Adipose tissue (tissue), 3 donors: ENCODE measurements around the gene ZG16. TPM values are rescaled to one million over a fixed set of nuclear protein-coding genes. Genes with fewer than 3 reads are reported as not detected.

ENCODE experiments used
- polyA plus RNA-seq, 3 donors: library from polyadenylated mRNA; stranded (reverse); fragments of 200-250 nt; gene quantifications; one replicate each; pipeline ENCODE4 v1.2.3, GENCODE V29; 2013
- donor health status: healthy with polysubstance abuse.
- donor health status: Bipolar disorder and iron deficiency.
- donor health status: healthy.

Gene ZG16
- polyA plus RNA-seq, 3 donors: 0.22 to 0.97 (median 0.23) TPM

Other genes with a start within 250 kb of the ZG16 start
- 1 to 10 TPM in 1 of 3 donors, under 1 TPM in 2; 0.34 to 1.4 (median 0.59) TPM for gene SPN, start 115.0 kb upstream of the ZG16 start, polyA plus RNA-seq
- gene QPRT, start 99.1 kb upstream of the ZG16 start, polyA plus RNA-seq: 10 to 100 TPM in 2 of 3 donors, 1 to 10 TPM in 1; 3.2 to 18.8 (median 11.4) TPM
- 1 to 10 TPM in 2 of 3 donors, under 1 TPM in 1; 0.37 to 2.1 (median 1.6) TPM for gene C16orf54, start 32.3 kb upstream of the ZG16 start, polyA plus RNA-seq
- 10 to 100 TPM; 19.7 to 32.1 (median 29.8) TPM for gene KIF22, start 12.5 kb downstream of the ZG16 start, polyA plus RNA-seq
- gene MAZ, start 28.3 kb downstream of the ZG16 start, polyA plus RNA-seq: 100 to 1,000 TPM in 1 of 3 donors, 10 to 100 TPM in 2; 74.2 to 137 (median 83.9) TPM
- 1 to 10 TPM in 1 of 3 donors, under 1 TPM in 2; 0.56 to 3.7 (median 0.95) TPM for gene PRRT2, start 33.9 kb downstream of the ZG16 start, polyA plus RNA-seq
- gene PAGR1, start 37.9 kb downstream of the ZG16 start, polyA plus RNA-seq: 10 to 100 TPM; 15.2 to 33.3 (median 18.5) TPM
- gene MVP, start 42.2 kb downstream of the ZG16 start, polyA plus RNA-seq: 100 to 1,000 TPM in 2 of 3 donors, 10 to 100 TPM in 1; 90.1 to 104 (median 103) TPM
- gene CDIPT, start 85.0 kb downstream of the ZG16 start, polyA plus RNA-seq: 100 to 1,000 TPM in 2 of 3 donors, 10 to 100 TPM in 1; 84.2 to 133 (median 122) TPM
- 10 to 100 TPM in 1 of 3 donors, 1 to 10 TPM in 1, under 1 TPM in 1; 0.11 to 11.5 (median 1.4) TPM for gene SEZ6L2, start 121.3 kb downstream of the ZG16 start, polyA plus RNA-seq
- gene ASPHD1, start 122.2 kb downstream of the ZG16 start, polyA plus RNA-seq: 1 to 10 TPM; 3.0 to 7.0 (median 4.5) TPM
- gene KCTD13, start 148.0 kb downstream of the ZG16 start, polyA plus RNA-seq: 10 to 100 TPM in 2 of 3 donors, 1 to 10 TPM in 1; 6.5 to 13.0 (median 10.5) TPM
- gene TMEM219, start 183.8 kb downstream of the ZG16 start, polyA plus RNA-seq: 100 to 1,000 TPM in 2 of 3 donors, 10 to 100 TPM in 1; 91.4 to 182 (median 115) TPM
- gene TAOK2, start 195.6 kb downstream of the ZG16 start, polyA plus RNA-seq: 10 to 100 TPM; 15.2 to 47.6 (median 32.2) TPM
- 10 to 100 TPM; 10.1 to 14.8 (median 14.2) TPM for gene HIRIP3, start 217.4 kb downstream of the ZG16 start, polyA plus RNA-seq
- gene INO80E, start 218.0 kb downstream of the ZG16 start, polyA plus RNA-seq: 10 to 100 TPM; 37.3 to 69.5 (median 50.1) TPM
- gene DOC2A, start 232.8 kb downstream of the ZG16 start, polyA plus RNA-seq: 1 to 10 TPM in 1 of 3 donors, under 1 TPM in 2; 0.25 to 1.9 (median 0.38) TPM
- gene C16orf92, start 244.9 kb downstream of the ZG16 start, polyA plus RNA-seq: not detected